Measurements from ENCODE around the gene CAMKK1.
"Not testable (repeated sequence)": the region's sequence is repeated elsewhere in the genome, so short reads cannot be mapped to it uniquely, and the experiment has no call there.

CAMKK1 gene

DNA sequence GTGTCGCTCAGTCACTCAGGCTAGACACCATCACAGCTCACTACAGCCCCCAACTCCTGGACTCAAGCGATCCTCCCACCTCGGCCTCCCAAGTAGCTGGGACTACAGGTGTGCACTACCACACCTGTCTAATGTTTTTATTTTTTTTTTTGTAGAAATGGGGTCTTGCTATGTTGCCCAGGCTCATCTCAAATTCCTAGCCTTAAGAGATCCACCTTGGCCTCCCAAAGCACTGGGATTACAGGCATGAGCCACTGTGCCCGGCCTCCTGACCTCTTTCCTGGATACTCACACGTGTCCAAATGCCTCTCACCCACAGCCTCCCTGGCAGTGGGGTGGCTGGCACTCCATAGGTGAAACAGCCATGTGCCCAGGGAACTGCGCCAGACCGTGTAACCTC, 17.5 kb downstream of the CAMKK1 start:
- DNase-seq, result no peak

GRCh38 chr17:3873862-3874261, 19.0 kb downstream of the CAMKK1 start:
- no peak for DNase-seq

GRCh38 chr17:3870871-3871306, 22.0 kb downstream of the CAMKK1 start:
- DNase-seq, result no peak

- DNase-seq, result no peak
Observed at GRCh38 chr17:3867606-3868005, 25.2 kb downstream of the CAMKK1 start.

DNA sequence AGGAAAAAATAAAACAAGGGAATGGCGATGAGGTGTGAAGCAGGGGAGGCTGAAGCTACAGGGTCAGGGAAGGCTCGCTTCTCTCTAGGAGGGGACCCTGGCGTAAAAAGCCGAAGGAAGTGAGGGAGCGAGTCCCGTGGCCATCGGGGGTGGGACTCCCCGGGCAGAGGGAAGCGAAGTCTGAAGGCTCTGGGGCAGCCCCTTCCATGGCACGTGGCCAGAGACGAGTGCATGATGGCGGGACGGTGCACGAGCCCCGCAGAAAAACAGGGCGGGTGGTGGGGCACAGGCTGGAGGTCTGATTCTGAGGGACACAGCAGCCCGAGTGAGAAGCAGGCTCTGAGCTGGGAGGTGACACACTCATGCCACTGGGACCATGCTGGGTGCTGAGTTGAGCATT, 25.7 kb downstream of the CAMKK1 start:
- no peak for DNase-seq

DNA sequence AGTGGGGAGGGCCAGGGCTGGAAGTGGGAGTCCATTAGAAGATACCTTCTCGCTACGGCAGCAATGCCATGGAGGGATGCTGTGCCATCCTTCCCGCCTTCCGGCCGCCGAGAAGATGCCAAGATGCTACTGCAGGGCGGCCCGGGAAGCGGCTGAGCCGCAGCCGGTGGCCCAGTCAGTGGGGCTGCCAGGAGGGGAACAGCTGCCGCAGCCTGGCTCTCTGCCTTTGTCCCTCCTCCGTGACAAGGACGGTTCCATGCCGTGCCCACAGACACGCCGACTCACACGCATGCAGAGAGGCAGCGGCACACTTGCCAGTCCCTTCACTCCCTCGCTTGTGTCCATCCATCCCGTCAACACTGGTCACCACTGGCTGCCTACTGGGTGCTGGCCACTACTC, 26.6 kb downstream of the CAMKK1 start:
- DNase-seq, result no peak

DNA sequence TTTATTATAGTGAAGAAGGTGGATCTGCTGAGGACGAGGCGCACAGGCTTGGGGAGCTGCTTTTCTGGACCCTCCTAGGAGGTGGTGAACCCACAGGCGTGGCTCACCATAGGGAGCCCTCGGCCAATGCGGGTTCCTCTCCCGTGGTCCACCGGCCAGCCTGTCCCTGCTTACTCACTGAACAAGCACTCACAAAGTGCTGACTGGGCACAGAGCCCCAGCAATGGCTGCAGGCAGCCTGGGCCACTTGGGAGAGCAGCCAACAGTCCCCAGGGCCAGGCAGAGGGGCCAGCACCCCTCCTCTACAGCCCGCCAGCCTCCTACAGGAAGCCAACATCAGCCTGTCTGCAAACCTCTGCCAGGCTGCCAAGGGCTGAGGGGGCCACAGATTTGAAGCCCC, 27.7 kb downstream of the CAMKK1 start:
- no peak for DNase-seq

GRCh38 chr17:3864534-3864933, 28.3 kb downstream of the CAMKK1 start:
- DNase-seq, result no peak

DNA sequence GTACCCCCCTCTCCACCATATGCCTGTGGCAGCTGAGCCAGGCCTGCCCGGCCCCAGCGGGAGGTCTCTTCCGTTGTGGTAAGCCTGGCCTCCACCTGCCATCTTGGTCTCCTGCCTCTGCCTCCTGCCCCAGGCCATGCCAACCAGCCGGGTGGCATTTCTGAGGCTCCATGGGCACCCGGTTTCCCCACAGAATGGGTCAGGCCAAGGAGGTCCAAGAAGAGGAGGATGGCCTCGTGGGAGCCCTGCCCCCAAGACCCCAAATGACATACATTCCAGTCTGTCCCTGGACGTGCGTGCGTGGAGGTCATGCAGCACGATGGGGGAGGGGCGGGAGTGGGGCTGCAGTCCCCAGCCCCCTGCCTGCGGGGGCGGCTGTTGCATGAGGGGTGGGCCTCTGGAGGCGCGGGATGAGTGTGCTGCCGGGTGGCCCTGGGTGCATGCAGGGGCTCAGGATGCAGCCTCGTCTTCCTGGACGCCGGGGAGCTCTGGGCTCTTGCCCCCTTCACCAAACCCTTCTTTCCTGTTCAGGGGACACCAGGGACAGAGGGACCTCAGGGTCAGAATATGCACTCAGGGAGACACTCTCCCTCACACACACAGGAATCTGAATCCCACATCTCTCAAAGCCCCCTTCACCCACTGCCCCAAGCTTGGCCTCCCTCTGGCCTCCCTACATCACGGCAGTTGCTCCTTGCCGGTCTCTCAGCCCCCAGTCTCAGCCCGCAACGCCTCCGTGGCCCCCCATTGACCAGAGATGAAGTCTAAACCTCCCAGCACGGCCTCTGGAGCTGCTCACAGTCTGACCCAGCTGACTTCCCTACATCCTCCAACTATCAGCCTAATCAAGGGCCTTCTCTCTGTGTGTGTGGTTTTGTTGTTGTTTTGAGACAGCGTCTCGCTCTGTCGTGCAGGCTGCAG, 30.8 kb downstream of the CAMKK1 start:
- no peak for DNase-seq

- no peak for DNase-seq
Observed at GRCh38 chr17:3860939-3861700, 31.7 kb downstream of the CAMKK1 start.

DNA sequence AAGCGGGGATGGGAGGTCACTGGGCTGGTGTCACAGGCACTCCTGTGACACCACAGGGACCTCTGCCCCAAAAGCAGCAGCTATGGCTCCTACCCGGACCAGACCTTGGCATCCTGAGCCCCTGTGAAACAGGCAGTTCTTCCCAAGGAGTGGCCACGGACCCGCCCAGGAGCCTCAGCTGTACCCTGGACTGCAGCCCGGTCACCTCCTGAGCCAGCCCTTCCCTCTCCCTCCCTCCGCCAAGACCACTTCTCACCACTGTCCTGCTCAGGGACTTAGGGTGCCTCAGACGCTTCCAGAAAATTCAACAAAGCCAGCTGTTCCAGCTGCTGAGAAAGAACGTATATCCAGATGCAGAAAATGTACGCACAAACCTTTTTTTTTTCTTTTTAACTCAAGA, 32.9 kb downstream of the CAMKK1 start:
- DNase-seq, result no peak

DNA sequence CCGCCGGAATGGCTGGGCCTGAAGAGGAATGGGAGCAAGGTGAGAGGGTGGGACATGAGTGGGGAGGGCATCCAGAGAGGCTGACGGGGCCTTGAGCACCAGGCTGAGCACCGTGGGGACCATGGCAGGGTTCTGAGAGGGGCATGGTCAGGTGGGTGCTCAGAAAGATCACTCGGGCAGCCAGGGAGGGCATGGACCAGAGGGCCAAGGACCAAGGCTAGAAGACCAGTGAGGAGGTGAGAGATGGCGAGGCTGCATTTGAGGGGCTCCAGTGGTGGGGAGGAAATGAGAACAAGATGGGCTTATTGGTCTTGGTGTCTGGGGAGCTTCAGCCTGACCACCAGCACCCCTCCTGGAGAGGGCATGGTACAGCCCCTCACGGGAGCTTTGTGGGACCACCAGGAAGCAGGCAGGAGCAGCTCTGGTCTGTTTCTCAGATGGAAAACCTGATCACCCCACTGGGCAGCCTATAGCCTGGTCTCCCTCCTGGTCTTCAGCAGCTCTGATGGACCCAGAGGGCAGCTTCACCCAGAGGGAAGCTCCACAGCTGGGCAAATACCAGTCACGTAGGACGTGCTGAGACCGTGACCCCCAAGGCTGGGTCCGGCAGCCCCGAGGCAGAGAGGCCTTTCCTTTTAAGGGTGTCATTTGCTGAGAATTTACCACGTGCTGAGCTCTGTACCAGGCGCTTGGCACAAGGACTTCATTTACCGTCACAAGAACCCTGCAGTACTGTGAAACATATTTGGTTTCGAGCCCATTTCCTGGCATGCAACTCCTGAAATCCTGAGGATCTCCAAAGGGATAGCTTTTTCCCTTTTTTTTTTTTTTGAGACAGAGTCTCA, 35.4 kb downstream of the CAMKK1 start:
- no peak for DNase-seq

DNA sequence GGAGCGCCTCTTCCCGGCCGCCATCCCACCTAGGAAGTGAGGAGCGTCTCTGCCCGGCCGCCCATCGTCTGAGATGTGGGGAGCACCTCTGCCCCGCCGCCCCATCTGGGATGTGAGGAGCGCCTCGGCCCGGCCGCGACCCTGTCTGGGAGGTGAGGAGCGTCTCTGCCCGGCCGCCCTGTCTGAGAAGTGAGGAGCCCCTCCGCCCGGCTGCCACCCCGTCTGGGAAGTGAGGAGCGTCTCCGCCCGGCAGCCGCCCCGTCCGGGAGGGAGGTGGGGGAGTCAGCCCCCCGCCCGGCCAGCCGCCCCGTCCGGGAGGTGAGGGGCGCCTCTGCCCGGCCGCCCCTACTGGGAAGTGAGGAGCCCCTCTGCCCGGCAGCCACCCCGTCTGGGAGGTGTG, 38.6 kb downstream of the CAMKK1 start:
- not testable (repeated sequence) for DNase-seq

GRCh38 chr17:3852561-3852960, 40.3 kb downstream of the CAMKK1 start:
- no peak for DNase-seq

DNA sequence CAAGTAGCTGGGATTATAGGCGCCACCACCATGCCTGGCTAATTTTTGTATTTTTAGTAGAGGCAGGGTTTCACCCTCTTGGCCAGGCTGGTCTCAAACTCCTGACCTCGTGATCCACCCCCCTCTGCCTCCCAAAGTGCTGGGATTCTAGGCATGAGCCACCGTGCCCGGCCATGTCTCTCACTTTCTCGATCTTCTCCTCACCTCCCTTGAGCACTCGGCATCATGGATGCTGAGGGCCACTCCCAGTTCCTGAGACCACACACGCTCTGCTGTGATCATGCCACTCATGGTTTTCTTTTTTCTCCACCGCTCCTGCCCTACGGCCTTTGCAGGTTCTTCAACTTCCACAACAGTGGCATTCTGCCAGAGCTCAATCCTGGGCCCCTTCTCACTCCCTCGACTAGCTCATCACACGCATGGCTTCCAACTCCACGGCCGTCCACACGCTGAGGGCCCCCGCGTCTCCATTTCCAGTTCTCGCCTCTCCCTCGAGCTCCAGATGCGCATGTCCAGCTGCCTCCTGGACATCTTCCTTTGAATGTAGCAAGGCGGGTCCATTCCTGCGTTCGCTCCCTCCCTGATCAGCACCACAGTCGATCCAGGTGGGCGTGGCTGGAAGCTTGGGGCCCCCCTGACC, 41.3 kb downstream of the CAMKK1 start:
- no peak for DNase-seq

- no peak for DNase-seq
Observed at GRCh38 chr17:3848229-3848835, 44.5 kb downstream of the CAMKK1 start.

DNA sequence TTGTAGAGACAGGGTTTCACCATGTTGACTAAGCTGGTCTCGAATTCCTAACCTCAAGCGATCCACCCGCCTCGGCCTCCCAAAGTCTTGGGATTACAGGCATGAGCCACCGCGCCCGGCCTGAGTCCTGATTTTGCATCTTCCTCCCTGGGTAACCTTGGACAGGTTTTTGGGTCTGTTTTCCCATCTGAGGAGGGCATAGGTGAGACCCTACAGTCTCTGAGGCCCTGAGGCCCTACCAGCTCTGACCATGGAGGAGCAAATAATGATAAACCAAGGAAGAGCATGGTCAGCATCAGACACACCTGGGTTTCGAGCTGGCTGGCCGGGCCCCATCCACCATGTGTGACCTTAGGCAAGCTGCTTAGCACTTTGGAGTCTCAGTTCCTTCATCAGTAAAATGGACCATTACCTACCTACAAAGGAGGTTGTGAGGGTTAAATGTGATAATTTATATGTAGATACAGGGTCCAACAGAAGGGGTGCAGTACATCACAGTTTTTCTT, 45.6 kb downstream of the CAMKK1 start:
- DNase-seq, result no peak

GRCh38 chr17:3846437-3847164, 46.3 kb downstream of the CAMKK1 start:
- DNase-seq, result no peak

DNA sequence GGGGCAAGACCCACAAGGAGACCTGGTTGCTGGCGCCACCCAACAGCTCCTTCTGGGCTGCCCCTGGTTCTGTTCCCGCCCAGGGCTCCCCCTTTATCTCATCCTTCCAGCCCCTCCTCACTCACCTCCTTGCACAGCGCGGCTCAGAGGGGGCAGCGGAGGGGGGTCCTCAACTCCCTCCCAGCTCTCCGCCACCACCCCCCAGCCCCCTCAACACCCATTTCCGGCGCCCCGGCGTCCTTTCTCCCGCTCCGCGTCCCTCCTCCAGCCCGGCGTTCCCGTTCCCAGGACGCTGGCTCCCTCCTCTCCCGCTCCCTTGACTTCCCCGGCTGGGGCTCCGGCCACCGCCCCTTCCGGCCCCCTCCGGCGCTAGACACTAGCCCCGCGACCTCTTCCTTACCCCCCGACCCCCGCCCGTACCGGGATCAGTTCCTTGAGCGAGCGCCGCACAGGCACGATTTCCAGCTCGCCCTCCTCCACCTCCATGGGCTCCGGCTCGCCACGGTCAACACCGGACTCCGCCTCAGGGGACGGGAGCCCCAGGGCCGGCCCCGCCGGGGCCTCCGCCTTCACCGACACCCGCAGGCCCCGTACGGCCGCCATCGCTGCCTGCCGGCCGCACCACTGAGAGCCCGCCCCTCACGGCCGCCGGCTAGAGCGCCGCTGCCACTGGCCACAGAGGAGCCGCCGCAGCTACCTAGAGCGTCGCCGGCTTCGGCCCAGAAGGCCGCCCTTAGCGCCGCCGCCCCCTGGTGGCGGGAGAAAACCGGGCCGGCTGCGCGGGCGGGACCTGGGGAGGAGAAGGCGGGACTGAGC, 47.0 kb downstream of the CAMKK1 start, which contains the start of gene NCBP3:
Gene NCBP3 (minus strand): TSS at position 626 of the 816 bp plus-strand sequence. CDS start 23 bp downstream, at position 603.
- peak; percentile 44 for DNase-seq

DNA sequence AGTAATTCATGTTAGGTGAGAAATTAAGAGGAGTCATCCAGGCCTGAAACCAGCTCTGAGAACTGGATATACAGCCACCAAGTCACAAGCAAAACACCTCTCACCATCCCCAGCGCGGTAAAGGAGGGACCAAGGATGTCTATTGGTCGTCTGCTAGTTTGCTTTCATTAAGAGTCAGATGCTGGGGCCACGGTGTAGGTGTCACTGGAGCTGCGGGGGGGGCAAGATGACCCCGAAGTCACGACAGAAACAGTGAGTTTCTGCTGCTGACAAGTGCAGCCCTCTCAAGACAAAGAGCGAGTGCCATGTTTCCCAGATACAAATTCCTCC, 47.6 kb downstream of the CAMKK1 start:
- DNase-seq, result no peak
